Esophagus squamous epithelium (tissue), 4 donors: ENCODE data around the gene ANKRD44.

Experiments
- POLR2A ChIP-seq, 4 donors: fragments of 450-650 bp; IDR thresholded peaks; one replicate each; pipeline ENCODE4 v1.6.1; 2017; ENCODE audit warnings: antibody characterized with exemption in 4 of 4, mild to moderate bottlenecking in 4 of 4, moderate library complexity in 3 of 4
- TF ChIP-seq, protein P1 (sequence below), 6 experiments: fragments of 450-650 bp in 4 of 6; fragments of 200-600 bp in 2 of 6; sonication (generic) in 2 of 6; IDR thresholded peaks; one replicate each; pipeline ENCODE4 v1.5.1; 2016 to 2019; ENCODE audit warnings: antibody characterized with exemption in 6 of 6, mild to moderate bottlenecking in 4 of 6, moderate library complexity in 4 of 6

- TF ChIP-seq, protein P1, sequence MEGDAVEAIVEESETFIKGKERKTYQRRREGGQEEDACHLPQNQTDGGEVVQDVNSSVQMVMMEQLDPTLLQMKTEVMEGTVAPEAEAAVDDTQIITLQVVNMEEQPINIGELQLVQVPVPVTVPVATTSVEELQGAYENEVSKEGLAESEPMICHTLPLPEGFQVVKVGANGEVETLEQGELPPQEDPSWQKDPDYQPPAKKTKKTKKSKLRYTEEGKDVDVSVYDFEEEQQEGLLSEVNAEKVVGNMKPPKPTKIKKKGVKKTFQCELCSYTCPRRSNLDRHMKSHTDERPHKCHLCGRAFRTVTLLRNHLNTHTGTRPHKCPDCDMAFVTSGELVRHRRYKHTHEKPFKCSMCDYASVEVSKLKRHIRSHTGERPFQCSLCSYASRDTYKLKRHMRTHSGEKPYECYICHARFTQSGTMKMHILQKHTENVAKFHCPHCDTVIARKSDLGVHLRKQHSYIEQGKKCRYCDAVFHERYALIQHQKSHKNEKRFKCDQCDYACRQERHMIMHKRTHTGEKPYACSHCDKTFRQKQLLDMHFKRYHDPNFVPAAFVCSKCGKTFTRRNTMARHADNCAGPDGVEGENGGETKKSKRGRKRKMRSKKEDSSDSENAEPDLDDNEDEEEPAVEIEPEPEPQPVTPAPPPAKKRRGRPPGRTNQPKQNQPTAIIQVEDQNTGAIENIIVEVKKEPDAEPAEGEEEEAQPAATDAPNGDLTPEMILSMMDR (IDR thresholded peaks at IDR 0.05): no peak
- no peak for TF ChIP-seq POLR2A (IDR thresholded peaks at IDR 0.05)
These were observed 151.7 kb downstream of the ANKRD44 start for GRCh38 chr2:197158591-197159550.
